Muscle of leg (tissue), 11 donors: ENCODE results near the gene TRABD2B. TPM values are rescaled to one million over a fixed set of nuclear protein-coding genes. Genes with fewer than 3 reads are reported as not detected.

Experiments
- DNase-seq: peaks from one replicate; pipeline ENCODE4 v3.0.0; 2013
- H3K27ac ChIP-seq: one replicate; pipeline ENCODE4 v1.5.1; 2013; ENCODE audit warnings: mild to moderate bottlenecking, low read length, control low read depth
- H3K27me3 ChIP-seq: one replicate; pipeline ENCODE4 v1.6.1; 2013; ENCODE audit warnings: low read length; ENCODE audit not compliant: control insufficient read depth, insufficient read depth
- H3K36me3 ChIP-seq: one replicate; pipeline ENCODE4 v1.6.1; 2013; ENCODE audit warnings: low read length; ENCODE audit not compliant: control insufficient read depth, insufficient read depth
- H3K4me1 ChIP-seq: one replicate; pipeline ENCODE4 v1.6.1; 2013; ENCODE audit warnings: low read length; ENCODE audit not compliant: control insufficient read depth, insufficient read depth
- H3K4me3 ChIP-seq: one replicate; pipeline ENCODE4 v1.5.1; 2013; ENCODE audit warnings: low read length, control low read depth
- H3K9me3 ChIP-seq: replicated peaks from 2 replicates; pipeline ENCODE4 v1.6.1; 2013; ENCODE audit warnings: low read depth, low read length; ENCODE audit not compliant: control insufficient read depth
- WGBS: methylation state at CpG from one replicate; pipeline ENCODE4 v1.1.5; 2013; ENCODE audit warnings: missing lambda C conversion rate; ENCODE audit not compliant: insufficient coverage; 5-methylcytosine and 5-hydroxymethylcytosine counted together
- polyA plus RNA-seq, 8 donors: library from polyadenylated mRNA; unstranded; fragments of 120-200 nt; gene quantifications; one replicate each; pipeline versions ENCODE4 v1.2.1 to v1.2.3, GENCODE V29; 2013; ENCODE audit warnings: inconsistent platforms in 1 of 8, low replicate concordance in 1 of 8; ENCODE audit not compliant: insufficient read length in 8 of 8, insufficient read depth in 1 of 8
- total RNA-seq: library from RNA; stranded (reverse); fragments of 120-200 nt; gene quantifications from one replicate; pipeline ENCODE4 v1.2.4, GENCODE V29; 2013

The TRABD2B gene
- total and polyA plus RNA-seq, 9 donors: 1.1 to 7.0 (median 4.4) TPM

GRCh38 chr1:47754221-47754620 is 243.0 kb downstream of the TRABD2B start:
- H3K27me3 ChIP-seq: peaks cover 3% of the 10 kb centered on the region
- WGBS: no CpG with 5 or more reads among the region's 6 CpGs
- DNase-seq: no peak
- H3K4me3 ChIP-seq: no peak overlapping the region
- no peaks in the 10 kb centered on the region for H3K9me3 ChIP-seq
- H3K27ac ChIP-seq: no peak overlapping the region
- peaks cover 32% of the 10 kb centered on the region for H3K4me1 ChIP-seq
- no peaks in the 10 kb centered on the region for H3K36me3 ChIP-seq

DNA sequence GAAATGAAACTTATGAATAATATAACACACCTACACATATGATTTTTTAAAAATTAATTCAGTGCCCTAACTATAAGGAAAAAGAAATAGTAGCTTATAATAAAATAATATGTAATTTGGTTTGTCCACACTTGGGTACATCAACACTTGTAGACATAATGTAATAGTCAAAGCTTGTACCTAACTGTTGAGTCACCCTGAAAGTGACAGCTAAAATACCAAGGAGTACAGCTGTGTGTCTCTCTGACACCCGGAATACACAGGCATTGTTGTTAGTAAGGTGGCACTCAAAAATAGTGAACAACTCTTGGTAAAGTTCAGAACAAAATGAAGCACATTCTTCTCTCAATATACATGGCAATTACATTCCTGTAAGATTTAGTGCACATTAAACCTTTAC is 243.4 kb downstream of the TRABD2B start:
- no peak for DNase-seq
- Histone ChIP-seq H3K9me3 (no peaks in the 10 kb centered on the region), H3K4me3 (no peak overlapping the region), H3K27me3 (peaks cover 3% of the 10 kb centered on the region), H3K4me1 (peaks cover 32% of the 10 kb centered on the region), H3K27ac (no peak overlapping the region), H3K36me3 (no peaks in the 10 kb centered on the region)
- no CpG with 5 or more reads among the region's 1 CpG for WGBS

DNA sequence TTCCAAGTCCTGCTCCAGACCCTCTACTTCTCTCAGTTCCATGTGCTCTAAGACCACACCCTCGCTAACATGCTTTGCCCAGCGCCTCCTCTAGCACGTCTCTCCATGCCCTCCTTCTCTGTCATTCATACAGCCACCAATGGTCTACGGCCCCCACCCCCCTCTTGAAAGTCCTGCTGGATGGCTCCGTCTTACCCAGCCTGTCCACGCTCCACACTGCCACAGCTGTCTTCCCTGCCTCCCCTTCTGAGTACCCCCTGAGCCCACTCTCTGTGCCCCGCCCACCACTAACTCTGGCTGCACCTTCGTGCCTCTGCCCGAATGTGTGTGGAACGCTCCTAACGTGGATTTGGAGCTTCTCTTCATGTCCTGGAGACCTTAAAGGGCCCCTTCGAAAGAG is 244.6 kb downstream of the TRABD2B start:
- peaks cover 28% of the 10 kb centered on the region for H3K4me1 ChIP-seq
- DNase-seq: no peak
- no peaks in the 10 kb centered on the region for H3K9me3 ChIP-seq
- peaks cover 3% of the 10 kb centered on the region for H3K27me3 ChIP-seq
- no peak overlapping the region for H3K27ac ChIP-seq
- WGBS: 73% methylated on average over 12 of the region's 12 CpGs
- H3K36me3 ChIP-seq: no peaks in the 10 kb centered on the region
- no peak overlapping the region for H3K4me3 ChIP-seq

DNA sequence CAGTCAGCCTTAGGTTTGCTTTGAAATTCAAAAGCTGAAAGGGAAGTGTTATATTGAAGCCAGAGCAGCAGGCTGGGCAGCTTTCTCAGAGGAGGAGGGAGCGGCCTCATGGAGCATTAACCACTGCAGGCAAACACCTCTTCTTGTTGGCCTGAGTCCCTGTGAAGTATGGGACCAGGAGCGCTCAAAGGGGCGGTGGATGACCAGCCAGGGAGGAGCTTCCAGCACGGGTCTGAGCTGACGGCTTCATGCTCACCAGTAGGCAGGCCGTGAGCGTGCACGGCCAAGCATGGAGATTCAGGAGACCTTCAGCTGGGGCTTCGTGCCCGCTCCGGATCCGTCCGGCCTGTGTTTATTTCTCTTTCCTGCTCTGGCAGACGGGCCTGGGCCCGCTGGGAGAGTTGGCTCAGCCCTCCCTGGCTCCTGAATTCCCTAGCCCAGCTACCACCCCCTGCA is 245.2 kb downstream of the TRABD2B start:
- no peaks in the 10 kb centered on the region for H3K9me3 ChIP-seq
- peak overlapping the region; percentile 0 for H3K27ac ChIP-seq
- 10% methylated on average over 13 of the region's 15 CpGs for WGBS
- H3K4me1 ChIP-seq: peaks cover 23% of the 10 kb centered on the region
- peak; percentile 72 for DNase-seq
- H3K36me3 ChIP-seq: no peaks in the 10 kb centered on the region
- H3K4me3 ChIP-seq: no peak overlapping the region
- peaks cover 3% of the 10 kb centered on the region for H3K27me3 ChIP-seq

DNA sequence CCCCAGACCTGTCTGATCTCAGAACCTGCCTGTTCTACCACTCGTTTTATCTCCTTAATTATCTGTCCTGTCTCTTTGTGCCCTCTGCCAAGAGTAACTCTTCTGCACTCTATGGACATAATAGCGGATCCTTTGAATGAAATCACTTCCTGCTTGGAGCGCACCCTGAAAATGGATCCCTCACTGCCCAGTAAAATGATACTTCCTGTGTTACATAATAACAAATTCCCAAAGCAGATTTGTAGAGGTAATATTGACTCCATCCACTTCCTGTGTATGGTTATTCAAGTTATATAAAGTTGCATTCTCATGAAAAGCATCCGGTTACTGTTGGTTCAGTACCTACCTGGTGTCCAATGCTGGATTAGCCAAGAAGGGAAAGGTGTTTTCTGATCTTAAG is 246.0 kb downstream of the TRABD2B start:
- no peak overlapping the region for H3K27ac ChIP-seq
- DNase-seq: peak; percentile 43
- 54% methylated on average over 2 of the region's 4 CpGs for WGBS

GRCh38 chr1:47745715-47746609 is 251.2 kb downstream of the TRABD2B start:
- H3K27ac ChIP-seq: no peak overlapping the region
- H3K9me3 ChIP-seq: no peaks in the 10 kb centered on the region
- H3K27me3 ChIP-seq: peaks cover 3% of the 10 kb centered on the region
- peak; percentile 41 for DNase-seq
- peaks cover 3% of the 10 kb centered on the region for H3K4me1 ChIP-seq
- no peaks in the 10 kb centered on the region for H3K36me3 ChIP-seq
- H3K4me3 ChIP-seq: no peak overlapping the region
- WGBS: 40% methylated on average over 6 of the region's 8 CpGs

More for the DNA sequence above, 246.0 kb downstream of the TRABD2B start:
- H3K27me3 ChIP-seq: peaks cover 3% of the 10 kb centered on the region
- no peaks in the 10 kb centered on the region for H3K9me3 ChIP-seq
- peaks cover 18% of the 10 kb centered on the region for H3K4me1 ChIP-seq
- no peaks in the 10 kb centered on the region for H3K36me3 ChIP-seq
- H3K4me3 ChIP-seq: no peak overlapping the region

- Histone ChIP-seq H3K9me3 (no peaks in the 10 kb centered on the region), H3K36me3 (no peaks in the 10 kb centered on the region), H3K4me3 (no peak overlapping the region), H3K27me3 (peaks cover 3% of the 10 kb centered on the region), H3K27ac (no peak overlapping the region), H3K4me1 (peaks cover 3% of the 10 kb centered on the region)
- no peak for DNase-seq
- 86% methylated on average over 8 of the region's 9 CpGs for WGBS
Measured at GRCh38 chr1:47742890-47743760, 254.1 kb downstream of the TRABD2B start.

GRCh38 chr1:47738560-47739182 is 258.5 kb downstream of the TRABD2B start:
- Histone ChIP-seq H3K4me3 (no peak overlapping the region), H3K9me3 (no peaks in the 10 kb centered on the region), H3K4me1 (no peaks in the 10 kb centered on the region), H3K36me3 (no peaks in the 10 kb centered on the region), H3K27me3 (peaks cover 7% of the 10 kb centered on the region), H3K27ac (no peak overlapping the region)
- WGBS: 19% methylated on average over 5 of the region's 8 CpGs
- peak; percentile 87 for DNase-seq

DNA sequence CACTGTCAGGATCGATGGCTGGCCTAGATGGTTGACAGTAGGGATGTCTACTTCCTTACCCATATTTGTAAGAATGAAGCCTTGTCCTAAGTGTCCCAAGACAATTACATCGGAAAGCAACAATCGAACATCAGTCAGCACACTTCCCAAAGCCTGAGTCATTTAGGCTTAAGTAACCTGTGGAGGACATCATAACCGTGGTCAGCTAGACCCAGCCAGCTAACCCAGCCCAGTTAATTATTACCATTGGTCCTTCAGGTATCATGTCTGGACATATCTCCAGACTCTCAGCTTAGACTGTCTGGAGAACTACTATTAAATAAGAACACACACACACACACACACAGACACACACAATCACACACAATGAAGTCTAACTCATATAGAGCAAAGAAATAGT is 264.7 kb downstream of the TRABD2B start:
- WGBS: 90% methylated on average over 4 of the region's 4 CpGs
- peaks cover 19% of the 10 kb centered on the region for H3K27me3 ChIP-seq
- DNase-seq: no peak
- no peak overlapping the region for H3K4me3 ChIP-seq
- H3K36me3 ChIP-seq: no peaks in the 10 kb centered on the region
- H3K9me3 ChIP-seq: no peaks in the 10 kb centered on the region
- no peak overlapping the region for H3K27ac ChIP-seq
- H3K4me1 ChIP-seq: no peaks in the 10 kb centered on the region

DNA sequence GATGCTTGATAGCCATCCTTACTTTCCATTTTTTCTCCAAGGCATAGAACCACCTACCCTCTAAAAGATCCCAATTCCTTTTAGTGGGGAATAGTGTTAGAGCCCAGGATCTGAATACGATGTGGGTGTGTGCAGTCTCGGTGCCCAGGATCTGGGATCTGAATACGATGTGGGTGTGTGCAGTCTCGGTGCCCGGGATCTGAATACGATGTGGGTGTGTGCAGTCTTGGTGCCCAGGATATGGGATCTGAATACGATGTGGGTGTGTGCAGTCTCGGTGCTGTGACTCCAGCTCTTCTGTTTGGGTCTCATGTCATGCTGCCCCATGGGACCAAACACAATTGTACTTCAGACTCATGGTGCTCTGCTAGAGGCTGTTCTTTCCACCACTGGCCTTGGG is 265.5 kb downstream of the TRABD2B start:
- WGBS: 86% methylated on average over 6 of the region's 8 CpGs

More for the DNA sequence above, 265.5 kb downstream of the TRABD2B start:
- Histone ChIP-seq H3K27ac (no peak overlapping the region), H3K36me3 (no peaks in the 10 kb centered on the region), H3K4me3 (no peak overlapping the region), H3K27me3 (peaks cover 25% of the 10 kb centered on the region), H3K4me1 (no peaks in the 10 kb centered on the region), H3K9me3 (no peaks in the 10 kb centered on the region)
- no peak for DNase-seq
